Measurements from ENCODE around the gene STMP1. TPM values are rescaled to one million over a fixed set of nuclear protein-coding genes. Genes with fewer than 3 reads are reported as not detected.

Gene STMP1
- total RNA-seq, 1 experiment from 2014 or later = 26.1 TPM

GRCh38 chr7:135648235-135648634 lies 14.1 kb upstream of the STMP1 start:
- Mint-ChIP-seq H3K27ac (no peak overlapping the region), H3K4me3 (no peak overlapping the region), H3K9me3 (no peaks in the 10 kb centered on the region), H3K27me3 (ENCODE audit: low read depth) (no peaks in the 10 kb centered on the region), H3K4me1 (peaks cover 5% of the 10 kb centered on the region), H3K36me3 (peaks cover 59% of the 10 kb centered on the region)
- ChIA-PET POLR2A (no interaction called here), CTCF (interaction anchor here (0.6 kb wide), 1 partner anchor 25 kb away, joined by 3 read pairs; no protein-coding TSS in a partner anchor)
- TF ChIP-seq CTCF (IDR thresholded peaks at IDR 0.05) (no peak), ZNF671 (CRISPR knock-in tag; IDR thresholded peaks at IDR 0.05) (no peak), ZNF396 (CRISPR knock-in tag; IDR thresholded peaks at IDR 0.05; ENCODE audit: borderline replicate concordance) (no peak), TCF7 (CRISPR knock-in tag; IDR thresholded peaks at IDR 0.05; ENCODE audit: low read depth) (no peak), E2F1 (CRISPR knock-in tag; IDR thresholded peaks at IDR 0.05) (no peak), RELA (CRISPR knock-in tag; IDR thresholded peaks at IDR 0.05; ENCODE audit: borderline replicate concordance) (no peak), CREM (CRISPR knock-in tag; IDR thresholded peaks at IDR 0.05) (no peak), JAZF1 (CRISPR knock-in tag; IDR thresholded peaks at IDR 0.05) (no peak), ZNF416 (CRISPR knock-in tag; IDR thresholded peaks at IDR 0.05) (no peak), TP53 (CRISPR knock-in tag; IDR thresholded peaks at IDR 0.05) (no peak), RORB (CRISPR knock-in tag; IDR thresholded peaks at IDR 0.05) (no peak), ZNF263 (CRISPR knock-in tag; IDR thresholded peaks at IDR 0.05; ENCODE audit: low read depth) (no peak), TEAD1 (CRISPR knock-in tag; IDR thresholded peaks at IDR 0.05) (no peak), ZNF121 (CRISPR knock-in tag; IDR thresholded peaks at IDR 0.05) (no peak)
- TF ChIP-seq, protein P1, sequence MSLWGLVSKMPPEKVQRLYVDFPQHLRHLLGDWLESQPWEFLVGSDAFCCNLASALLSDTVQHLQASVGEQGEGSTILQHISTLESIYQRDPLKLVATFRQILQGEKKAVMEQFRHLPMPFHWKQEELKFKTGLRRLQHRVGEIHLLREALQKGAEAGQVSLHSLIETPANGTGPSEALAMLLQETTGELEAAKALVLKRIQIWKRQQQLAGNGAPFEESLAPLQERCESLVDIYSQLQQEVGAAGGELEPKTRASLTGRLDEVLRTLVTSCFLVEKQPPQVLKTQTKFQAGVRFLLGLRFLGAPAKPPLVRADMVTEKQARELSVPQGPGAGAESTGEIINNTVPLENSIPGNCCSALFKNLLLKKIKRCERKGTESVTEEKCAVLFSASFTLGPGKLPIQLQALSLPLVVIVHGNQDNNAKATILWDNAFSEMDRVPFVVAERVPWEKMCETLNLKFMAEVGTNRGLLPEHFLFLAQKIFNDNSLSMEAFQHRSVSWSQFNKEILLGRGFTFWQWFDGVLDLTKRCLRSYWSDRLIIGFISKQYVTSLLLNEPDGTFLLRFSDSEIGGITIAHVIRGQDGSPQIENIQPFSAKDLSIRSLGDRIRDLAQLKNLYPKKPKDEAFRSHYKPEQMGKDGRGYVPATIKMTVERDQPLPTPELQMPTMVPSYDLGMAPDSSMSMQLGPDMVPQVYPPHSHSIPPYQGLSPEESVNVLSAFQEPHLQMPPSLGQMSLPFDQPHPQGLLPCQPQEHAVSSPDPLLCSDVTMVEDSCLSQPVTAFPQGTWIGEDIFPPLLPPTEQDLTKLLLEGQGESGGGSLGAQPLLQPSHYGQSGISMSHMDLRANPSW (CRISPR knock-in tag; conservative IDR thresholded peaks at IDR 0.05; ENCODE audit: low read depth) = no peak
- DNase-seq (ENCODE audit: low spot score) (no peak), ATAC-seq (no peak)

GRCh38 chr7:135650831-135651573 lies 11.3 kb upstream of the STMP1 start:
- ATAC-seq (no peak), DNase-seq (ENCODE audit: low spot score) (no peak)
- Mint-ChIP-seq H3K27ac (peak overlapping the region; percentile 71), H3K9me3 (no peaks in the 10 kb centered on the region), H3K4me1 (peaks cover 8% of the 10 kb centered on the region), H3K36me3 (peaks cover 35% of the 10 kb centered on the region), H3K27me3 (ENCODE audit: low read depth) (no peaks in the 10 kb centered on the region), H3K4me3 (no peak overlapping the region)
- POLR2A ChIA-PET = no interaction called here
- TF ChIP-seq TCF7 (CRISPR knock-in tag; IDR thresholded peaks at IDR 0.05; ENCODE audit: low read depth) (no peak), ATF6 (CRISPR knock-in tag; IDR thresholded peaks at IDR 0.05) (no peak), NFYB (CRISPR knock-in tag; conservative IDR thresholded peaks at IDR 0.05; ENCODE audit: low read depth) (no peak), ZNF317 (CRISPR knock-in tag; IDR thresholded peaks at IDR 0.05; ENCODE audit: borderline replicate concordance, low read depth) (no peak), NR1H2 (CRISPR knock-in tag; IDR thresholded peaks at IDR 0.05) (no peak)
- CTCF ChIA-PET = interaction anchor here (0.6 to 1.1 kb wide), 2 partner anchors 16 to 128 kb away, joined by 3 to 5 read pairs; no protein-coding TSS in a partner anchor

Measured in WTC11 (cell line).